HepG2 (cell line): ENCODE measurements around the gene FAM216A. TPM values are rescaled to one million over a fixed set of nuclear protein-coding genes. Genes with fewer than 3 reads are reported as not detected.
A peak's percentile ranks its signal among the peaks of the same experiment; 100 is the strongest.

Experiments
- ARNT2 ChIP-seq: sonication (generic); formaldehyde crosslinking; IDR thresholded peaks from 2 replicates; pipeline ENCODE4 v1.8.0; 2022; ENCODE audit warnings: mild to moderate bottlenecking, low read depth, missing genetic modification reagents, moderate library complexity
- CCAR2 ChIP-seq: fragments of 200-400 bp; formaldehyde crosslinking; optimal IDR thresholded peaks from 2 replicates; pipeline ENCODE3; 2018; ENCODE audit warnings: low read depth, mild to moderate bottlenecking, low read length, moderate library complexity
- GATA4 ChIP-seq: sonication (generic); IDR thresholded peaks from 2 replicates; pipeline ENCODE4 v1.6.1; 2016; ENCODE audit warnings: antibody characterized with exemption, low read depth, borderline replicate concordance
- KLF13 ChIP-seq: sonication (generic); formaldehyde crosslinking; IDR thresholded peaks from 2 replicates; pipeline ENCODE4 v1.4.0; 2020; ENCODE audit warnings: mild to moderate bottlenecking, missing genetic modification reagents
- MZF1 ChIP-seq: sonication (generic); formaldehyde crosslinking; IDR thresholded peaks from 2 replicates; pipeline ENCODE4 v1.8.1; 2023; ENCODE audit warnings: mild to moderate bottlenecking, missing genetic modification reagents, borderline replicate concordance
- NFIB ChIP-seq: sonication (generic); formaldehyde crosslinking; IDR thresholded peaks from 2 replicates; pipeline ENCODE4 v1.9.0; 2021; ENCODE audit warnings: missing genetic modification reagents, mild to moderate bottlenecking, borderline replicate concordance
- NRL ChIP-seq: sonication (generic); formaldehyde crosslinking; IDR thresholded peaks from 2 replicates; pipeline ENCODE4 v1.5.0; 2020; ENCODE audit warnings: missing genetic modification reagents, mild to moderate bottlenecking, moderate library complexity, borderline replicate concordance
- ZNF232 ChIP-seq: sonication (generic); formaldehyde crosslinking; IDR thresholded peaks from 2 replicates; pipeline ENCODE4 v1.4.0; 2020; ENCODE audit warnings: missing genetic modification reagents, borderline replicate concordance
- ZNF260 ChIP-seq: sonication (generic); formaldehyde crosslinking; IDR thresholded peaks from 2 replicates; pipeline ENCODE4 v1.4.0; 2020; ENCODE audit warnings: missing genetic modification reagents, low read depth, mild to moderate bottlenecking, borderline replicate concordance
- ZNF569 ChIP-seq: sonication (generic); formaldehyde crosslinking; IDR thresholded peaks from 2 replicates; pipeline ENCODE4 v1.5.0; 2020; ENCODE audit warnings: mild to moderate bottlenecking, missing genetic modification reagents, moderate library complexity, borderline replicate concordance
- ZNF616 ChIP-seq: sonication (generic); formaldehyde crosslinking; IDR thresholded peaks from 2 replicates; pipeline ENCODE4 v1.5.0; 2020; ENCODE audit warnings: low read depth, mild to moderate bottlenecking, missing genetic modification reagents
- ZNF776 ChIP-seq: sonication (generic); formaldehyde crosslinking; IDR thresholded peaks from 2 replicates; pipeline ENCODE4 v1.4.0; 2020; ENCODE audit warnings: mild to moderate bottlenecking, missing genetic modification reagents
- polyA plus RNA-seq, 8 experiments: library from polyadenylated mRNA; depleted of rRNA in 3 of 8; stranded (reverse) in 7 of 8; unstranded in 1 of 8; fragments of >200 nt; fragmentation: Illumina TruSeq in 4 of 8; extraction: Trizol in 4 of 8; gene quantifications; 2 replicates each; pipeline versions ENCODE4 v1.2.1 to v1.2.3, GENCODE V29; 2011 to 2016; ENCODE audit warnings: low read depth in 4 of 8, missing spikeins in 1 of 8, mixed read lengths in 1 of 8; ENCODE audit not compliant: insufficient read depth in 1 of 8
- total RNA-seq, 5 experiments: library from RNA; depleted of rRNA; stranded (reverse); fragments of >200 nt; fragmentation: Illumina TruSeq; extraction: Trizol; gene quantifications; 2 replicates each; pipeline ENCODE4 v1.2.3, GENCODE V29; 2016; ENCODE audit warnings: low read depth in 1 of 5
- TF ChIP-seq, protein P1 (sequence below): sonication (generic); formaldehyde crosslinking; IDR thresholded peaks from 2 replicates; pipeline ENCODE4 v1.4.0; 2020; ENCODE audit warnings: missing genetic modification reagents, borderline replicate concordance
- TF ChIP-seq, protein P2 (sequence below): IDR thresholded peaks from 2 replicates; pipeline ENCODE4 v1.6.1; 2016; ENCODE audit warnings: control low read depth
- TF ChIP-seq, protein P3 (sequence below): IDR thresholded peaks from 2 replicates; pipeline ENCODE4 v1.6.1; 2012; ENCODE audit warnings: low read depth, low read length, improper control_type of control experiment
- TF ChIP-seq, protein P4 (sequence below): sonication (generic); formaldehyde crosslinking; IDR thresholded peaks from 2 replicates; pipeline ENCODE4 v1.5.0; 2020; ENCODE audit warnings: mild to moderate bottlenecking, missing genetic modification reagents, moderate library complexity
- TF ChIP-seq, protein P5 (sequence below): sonication (generic); formaldehyde crosslinking; IDR thresholded peaks from 2 replicates; pipeline ENCODE4 v1.4.0; 2020; ENCODE audit warnings: missing genetic modification reagents, mild to moderate bottlenecking, borderline replicate concordance
- TF ChIP-seq, protein P6 (sequence below): sonication (generic); formaldehyde crosslinking; IDR thresholded peaks from 2 replicates; pipeline ENCODE4 v1.8.0; 2022; ENCODE audit warnings: missing genetic modification reagents, mild to moderate bottlenecking, moderate library complexity, borderline replicate concordance

FAM216A gene
- total and polyA plus RNA-seq, 2 of the 13 experiments (the other 11 are each of a cell fraction or from before 2014, with no cell fraction given): 20.3 to 31.2 TPM

DNA sequence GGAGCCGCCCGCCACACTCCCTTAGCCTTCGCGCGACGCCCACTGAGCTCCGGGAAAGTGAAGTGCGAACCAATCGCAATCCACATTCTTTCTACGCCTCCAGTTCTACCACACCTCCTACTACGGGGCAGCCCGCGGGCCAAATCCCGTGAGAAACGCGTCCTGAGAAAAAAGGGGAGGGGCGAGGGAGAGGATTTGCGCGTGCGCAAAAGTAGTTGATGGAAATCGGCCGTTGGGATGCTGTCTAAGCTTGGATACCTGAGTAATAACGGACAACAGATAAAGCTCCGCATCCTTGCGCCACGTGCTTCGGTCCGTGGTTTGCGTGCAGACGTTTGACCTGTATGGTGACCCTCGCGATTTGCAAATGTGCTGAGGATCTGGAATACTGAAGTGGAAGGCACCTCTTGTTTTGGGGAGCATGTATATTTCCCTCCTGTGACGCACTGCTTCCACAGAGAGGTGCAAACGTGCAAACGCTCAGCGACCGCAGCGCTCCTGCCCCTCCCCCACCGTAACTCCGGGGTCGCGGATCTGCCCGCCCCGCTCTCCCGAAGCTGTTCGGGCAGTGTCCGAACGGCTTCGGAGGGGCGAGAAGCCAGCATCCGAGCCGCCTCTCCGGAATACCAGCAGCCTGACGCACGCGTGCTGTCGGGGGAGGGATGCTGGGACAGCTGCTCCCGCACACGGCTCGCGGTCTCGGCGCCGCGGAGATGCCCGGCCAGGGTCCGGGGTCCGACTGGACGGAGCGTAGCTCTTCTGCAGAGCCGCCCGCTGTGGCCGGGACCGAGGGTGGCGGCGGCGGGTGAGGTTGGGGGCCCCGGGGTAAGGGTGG, at the start of gene FAM216A, which contains the start of gene GPN3 (continued):
- TF ChIP-seq NFIB (CRISPR knock-in tag) (no peak), ZNF260 (CRISPR knock-in tag) (no peak), ZNF616 (CRISPR knock-in tag) (no peak), ZNF232 (no peak), ZNF776 (CRISPR knock-in tag) (no peak), NRL (CRISPR knock-in tag) (no peak; the same call in 1 of the 2 replicates), CCAR2 (no peak), GATA4 (0 out of 2 replicates have a peak, but pooled peaks have one; percentile 62), ZNF569 (CRISPR knock-in tag) (no peak), KLF13 (CRISPR knock-in tag) (no peak), MZF1 (no peak), ARNT2 (peak; percentile 86)
- TF ChIP-seq, protein P1, sequence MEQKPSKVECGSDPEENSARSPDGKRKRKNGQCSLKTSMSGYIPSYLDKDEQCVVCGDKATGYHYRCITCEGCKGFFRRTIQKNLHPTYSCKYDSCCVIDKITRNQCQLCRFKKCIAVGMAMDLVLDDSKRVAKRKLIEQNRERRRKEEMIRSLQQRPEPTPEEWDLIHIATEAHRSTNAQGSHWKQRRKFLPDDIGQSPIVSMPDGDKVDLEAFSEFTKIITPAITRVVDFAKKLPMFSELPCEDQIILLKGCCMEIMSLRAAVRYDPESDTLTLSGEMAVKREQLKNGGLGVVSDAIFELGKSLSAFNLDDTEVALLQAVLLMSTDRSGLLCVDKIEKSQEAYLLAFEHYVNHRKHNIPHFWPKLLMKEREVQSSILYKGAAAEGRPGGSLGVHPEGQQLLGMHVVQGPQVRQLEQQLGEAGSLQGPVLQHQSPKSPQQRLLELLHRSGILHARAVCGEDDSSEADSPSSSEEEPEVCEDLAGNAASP (CRISPR knock-in tag): no peak
- TF ChIP-seq, protein P2, sequence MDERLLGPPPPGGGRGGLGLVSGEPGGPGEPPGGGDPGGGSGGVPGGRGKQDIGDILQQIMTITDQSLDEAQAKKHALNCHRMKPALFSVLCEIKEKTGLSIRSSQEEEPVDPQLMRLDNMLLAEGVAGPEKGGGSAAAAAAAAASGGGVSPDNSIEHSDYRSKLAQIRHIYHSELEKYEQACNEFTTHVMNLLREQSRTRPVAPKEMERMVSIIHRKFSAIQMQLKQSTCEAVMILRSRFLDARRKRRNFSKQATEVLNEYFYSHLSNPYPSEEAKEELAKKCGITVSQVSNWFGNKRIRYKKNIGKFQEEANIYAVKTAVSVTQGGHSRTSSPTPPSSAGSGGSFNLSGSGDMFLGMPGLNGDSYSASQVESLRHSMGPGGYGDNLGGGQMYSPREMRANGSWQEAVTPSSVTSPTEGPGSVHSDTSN (CRISPR knock-in tag): no peak
- TF ChIP-seq, protein P3, sequence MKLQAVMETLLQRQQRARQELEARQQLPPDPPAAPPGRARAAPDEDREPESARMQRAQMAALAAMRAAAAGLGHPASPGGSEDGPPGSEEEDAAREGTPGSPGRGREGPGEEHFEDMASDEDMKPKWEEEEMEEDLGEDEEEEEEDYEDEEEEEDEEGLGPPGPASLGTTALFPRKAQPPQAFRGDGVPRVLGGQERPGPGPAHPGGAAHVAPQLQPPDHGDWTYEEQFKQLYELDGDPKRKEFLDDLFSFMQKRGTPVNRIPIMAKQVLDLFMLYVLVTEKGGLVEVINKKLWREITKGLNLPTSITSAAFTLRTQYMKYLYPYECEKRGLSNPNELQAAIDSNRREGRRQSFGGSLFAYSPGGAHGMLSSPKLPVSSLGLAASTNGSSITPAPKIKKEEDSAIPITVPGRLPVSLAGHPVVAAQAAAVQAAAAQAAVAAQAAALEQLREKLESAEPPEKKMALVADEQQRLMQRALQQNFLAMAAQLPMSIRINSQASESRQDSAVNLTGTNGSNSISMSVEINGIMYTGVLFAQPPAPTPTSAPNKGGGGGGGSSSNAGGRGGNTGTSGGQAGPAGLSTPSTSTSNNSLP: no peak
- TF ChIP-seq, protein P4, sequence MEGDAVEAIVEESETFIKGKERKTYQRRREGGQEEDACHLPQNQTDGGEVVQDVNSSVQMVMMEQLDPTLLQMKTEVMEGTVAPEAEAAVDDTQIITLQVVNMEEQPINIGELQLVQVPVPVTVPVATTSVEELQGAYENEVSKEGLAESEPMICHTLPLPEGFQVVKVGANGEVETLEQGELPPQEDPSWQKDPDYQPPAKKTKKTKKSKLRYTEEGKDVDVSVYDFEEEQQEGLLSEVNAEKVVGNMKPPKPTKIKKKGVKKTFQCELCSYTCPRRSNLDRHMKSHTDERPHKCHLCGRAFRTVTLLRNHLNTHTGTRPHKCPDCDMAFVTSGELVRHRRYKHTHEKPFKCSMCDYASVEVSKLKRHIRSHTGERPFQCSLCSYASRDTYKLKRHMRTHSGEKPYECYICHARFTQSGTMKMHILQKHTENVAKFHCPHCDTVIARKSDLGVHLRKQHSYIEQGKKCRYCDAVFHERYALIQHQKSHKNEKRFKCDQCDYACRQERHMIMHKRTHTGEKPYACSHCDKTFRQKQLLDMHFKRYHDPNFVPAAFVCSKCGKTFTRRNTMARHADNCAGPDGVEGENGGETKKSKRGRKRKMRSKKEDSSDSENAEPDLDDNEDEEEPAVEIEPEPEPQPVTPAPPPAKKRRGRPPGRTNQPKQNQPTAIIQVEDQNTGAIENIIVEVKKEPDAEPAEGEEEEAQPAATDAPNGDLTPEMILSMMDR: 0 out of 2 replicates have a peak, but pooled peaks have one; percentile 1
- TF ChIP-seq, protein P5, sequence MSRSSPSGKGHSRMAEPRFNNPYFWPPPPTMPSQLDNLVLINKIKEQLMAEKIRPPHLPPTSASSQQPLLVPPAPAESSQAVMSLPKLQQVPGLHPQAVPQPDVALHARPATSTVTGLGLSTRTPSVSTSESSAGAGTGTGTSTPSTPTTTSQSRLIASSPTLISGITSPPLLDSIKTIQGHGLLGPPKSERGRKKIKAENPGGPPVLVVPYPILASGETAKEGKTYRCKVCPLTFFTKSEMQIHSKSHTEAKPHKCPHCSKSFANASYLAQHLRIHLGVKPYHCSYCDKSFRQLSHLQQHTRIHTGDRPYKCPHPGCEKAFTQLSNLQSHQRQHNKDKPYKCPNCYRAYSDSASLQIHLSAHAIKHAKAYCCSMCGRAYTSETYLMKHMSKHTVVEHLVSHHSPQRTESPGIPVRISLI (CRISPR knock-in tag): no peak; the same call in 1 of the 2 replicates
- TF ChIP-seq, protein P6, sequence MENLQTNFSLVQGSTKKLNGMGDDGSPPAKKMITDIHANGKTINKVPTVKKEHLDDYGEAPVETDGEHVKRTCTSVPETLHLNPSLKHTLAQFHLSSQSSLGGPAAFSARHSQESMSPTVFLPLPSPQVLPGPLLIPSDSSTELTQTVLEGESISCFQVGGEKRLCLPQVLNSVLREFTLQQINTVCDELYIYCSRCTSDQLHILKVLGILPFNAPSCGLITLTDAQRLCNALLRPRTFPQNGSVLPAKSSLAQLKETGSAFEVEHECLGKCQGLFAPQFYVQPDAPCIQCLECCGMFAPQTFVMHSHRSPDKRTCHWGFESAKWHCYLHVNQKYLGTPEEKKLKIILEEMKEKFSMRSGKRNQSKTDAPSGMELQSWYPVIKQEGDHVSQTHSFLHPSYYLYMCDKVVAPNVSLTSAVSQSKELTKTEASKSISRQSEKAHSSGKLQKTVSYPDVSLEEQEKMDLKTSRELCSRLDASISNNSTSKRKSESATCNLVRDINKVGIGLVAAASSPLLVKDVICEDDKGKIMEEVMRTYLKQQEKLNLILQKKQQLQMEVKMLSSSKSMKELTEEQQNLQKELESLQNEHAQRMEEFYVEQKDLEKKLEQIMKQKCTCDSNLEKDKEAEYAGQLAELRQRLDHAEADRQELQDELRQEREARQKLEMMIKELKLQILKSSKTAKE (CRISPR knock-in tag): 0 out of 2 replicates have a peak, but pooled peaks have one; percentile 18
